Measurements from ENCODE around the gene CACNA1I. TPM values are rescaled to one million over a fixed set of nuclear protein-coding genes. Genes with fewer than 3 reads are reported as not detected.

CACNA1I gene
- total and polyA plus RNA-seq, 2 donors (not counting 1 experiment from before 2014, with no cell fraction given), result under 0.01 to 0.01 TPM

DNA sequence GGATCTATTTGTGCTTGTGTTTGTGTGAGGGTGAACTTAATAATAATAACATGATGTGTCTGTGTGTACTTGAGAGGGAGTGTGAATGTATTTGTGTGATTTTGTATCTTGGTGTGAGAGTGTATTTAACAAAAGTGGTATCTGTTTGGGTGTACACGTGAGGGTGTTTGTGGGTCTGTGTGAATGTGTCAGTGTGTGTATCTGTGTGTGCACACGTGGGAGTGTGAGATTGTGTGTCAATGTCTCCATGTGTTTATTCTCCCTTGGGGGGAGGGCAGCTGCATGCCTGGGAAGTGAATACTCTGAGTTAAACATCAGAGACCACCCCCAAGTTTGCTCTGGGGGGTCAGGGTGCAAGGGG lies 23.0 kb upstream of the CACNA1I start:
- no peaks in the 10 kb centered on the region for H3K79me2 ChIP-seq (ENCODE audit: control insufficient read depth, insufficient read depth, low read length)
- no peaks in the 10 kb centered on the region for H3K36me3 ChIP-seq (ENCODE audit: control insufficient read depth, insufficient read depth, low read length)
- no peak for TF ChIP-seq EZH2 (IDR thresholded peaks at IDR 0.05; ENCODE audit: low read length, missing control alignments)
- TF ChIP-seq, protein P1, sequence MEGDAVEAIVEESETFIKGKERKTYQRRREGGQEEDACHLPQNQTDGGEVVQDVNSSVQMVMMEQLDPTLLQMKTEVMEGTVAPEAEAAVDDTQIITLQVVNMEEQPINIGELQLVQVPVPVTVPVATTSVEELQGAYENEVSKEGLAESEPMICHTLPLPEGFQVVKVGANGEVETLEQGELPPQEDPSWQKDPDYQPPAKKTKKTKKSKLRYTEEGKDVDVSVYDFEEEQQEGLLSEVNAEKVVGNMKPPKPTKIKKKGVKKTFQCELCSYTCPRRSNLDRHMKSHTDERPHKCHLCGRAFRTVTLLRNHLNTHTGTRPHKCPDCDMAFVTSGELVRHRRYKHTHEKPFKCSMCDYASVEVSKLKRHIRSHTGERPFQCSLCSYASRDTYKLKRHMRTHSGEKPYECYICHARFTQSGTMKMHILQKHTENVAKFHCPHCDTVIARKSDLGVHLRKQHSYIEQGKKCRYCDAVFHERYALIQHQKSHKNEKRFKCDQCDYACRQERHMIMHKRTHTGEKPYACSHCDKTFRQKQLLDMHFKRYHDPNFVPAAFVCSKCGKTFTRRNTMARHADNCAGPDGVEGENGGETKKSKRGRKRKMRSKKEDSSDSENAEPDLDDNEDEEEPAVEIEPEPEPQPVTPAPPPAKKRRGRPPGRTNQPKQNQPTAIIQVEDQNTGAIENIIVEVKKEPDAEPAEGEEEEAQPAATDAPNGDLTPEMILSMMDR (conservative IDR thresholded peaks at IDR 0.05 in 1 of 2, IDR thresholded peaks at IDR 0.05 in 1 of 2; ENCODE audit: low read depth in 1 of 2, low read length in 2 of 2), result no peak
- no peak overlapping the region for H3K4me3 ChIP-seq (replicated peaks in 1 of 4; ENCODE audit: control extremely low read depth in 1 of 4, insufficient read depth in 1 of 4, low read depth in 3 of 4, low read length in 4 of 4)
- H3K9me3 ChIP-seq (ENCODE audit: control insufficient read depth, insufficient read depth, low read depth, low read length), result no peaks in the 10 kb centered on the region
- H3K4me1 ChIP-seq (ENCODE audit: control insufficient read depth, extremely low read depth, insufficient read depth, low read length), result peaks cover 2% of the 10 kb centered on the region
- no peak overlapping the region for H3K9ac ChIP-seq (ENCODE audit: insufficient read depth, low read length)
- H3K27me3 ChIP-seq (ENCODE audit: control insufficient read depth, insufficient read depth, low read length), result peaks cover 7% of the 10 kb centered on the region
- H3K4me2 ChIP-seq (ENCODE audit: extremely low read depth, insufficient read depth, low read length), result no peak overlapping the region
- DNase-seq (ENCODE audit: low read depth in 2 of 2), result no peak
- H2AFZ ChIP-seq (ENCODE audit: low read length), result no peak overlapping the region
- H4K20me1 ChIP-seq (ENCODE audit: control insufficient read depth, extremely low read depth, insufficient read depth, low read length), result peaks cover 2% of the 10 kb centered on the region
- H3K27ac ChIP-seq (ENCODE audit: insufficient read depth, low read length), result no peak overlapping the region

DNA sequence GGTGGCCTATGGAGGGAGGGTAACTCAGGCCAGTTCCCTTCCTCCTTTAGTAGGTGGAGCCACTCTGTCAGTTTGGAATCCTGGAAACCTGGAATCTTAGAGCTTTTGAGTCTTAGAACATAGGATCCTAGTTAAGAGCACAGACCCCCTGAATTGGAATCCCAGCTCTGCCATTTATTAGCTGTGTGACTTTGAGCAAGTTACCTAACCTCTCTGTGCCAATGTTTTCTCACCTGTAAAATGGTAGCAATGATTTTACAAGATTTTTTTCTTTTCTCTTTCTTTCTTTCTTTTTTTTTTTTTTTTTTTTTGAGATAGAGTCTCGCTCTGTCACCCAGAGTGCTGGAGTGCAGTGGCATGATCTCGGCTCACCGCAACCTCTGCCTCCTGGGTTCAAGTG lies 17.1 kb upstream of the CACNA1I start:
- H2AFZ ChIP-seq (ENCODE audit: low read length), result no peak overlapping the region
- H4K20me1 ChIP-seq (ENCODE audit: control insufficient read depth, extremely low read depth, insufficient read depth, low read length), result no peaks in the 10 kb centered on the region
- no peaks in the 10 kb centered on the region for H3K79me2 ChIP-seq (ENCODE audit: control insufficient read depth, insufficient read depth, low read length)
- peaks cover 27% of the 10 kb centered on the region for H3K27me3 ChIP-seq (ENCODE audit: control insufficient read depth, insufficient read depth, low read length)
- H3K4me3 ChIP-seq (replicated peaks in 1 of 4; ENCODE audit: control extremely low read depth in 1 of 4, insufficient read depth in 1 of 4, low read depth in 3 of 4, low read length in 4 of 4), result no peak overlapping the region
- H3K4me2 ChIP-seq (ENCODE audit: extremely low read depth, insufficient read depth, low read length), result no peak overlapping the region
- no peaks in the 10 kb centered on the region for H3K36me3 ChIP-seq (ENCODE audit: control insufficient read depth, insufficient read depth, low read length)
- H3K9ac ChIP-seq (ENCODE audit: insufficient read depth, low read length), result no peak overlapping the region
- no peaks in the 10 kb centered on the region for H3K9me3 ChIP-seq (ENCODE audit: control insufficient read depth, insufficient read depth, low read depth, low read length)
- no peak for DNase-seq (ENCODE audit: low read depth in 2 of 2)
- TF ChIP-seq, protein P1 (conservative IDR thresholded peaks at IDR 0.05 in 1 of 2, IDR thresholded peaks at IDR 0.05 in 1 of 2; ENCODE audit: low read depth in 1 of 2, low read length in 2 of 2), result no peak
- no peak for TF ChIP-seq EZH2 (IDR thresholded peaks at IDR 0.05; ENCODE audit: low read length, missing control alignments)
- no peaks in the 10 kb centered on the region for H3K4me1 ChIP-seq (ENCODE audit: control insufficient read depth, extremely low read depth, insufficient read depth, low read length)
- no peak overlapping the region for H3K27ac ChIP-seq (ENCODE audit: insufficient read depth, low read length)

DNA sequence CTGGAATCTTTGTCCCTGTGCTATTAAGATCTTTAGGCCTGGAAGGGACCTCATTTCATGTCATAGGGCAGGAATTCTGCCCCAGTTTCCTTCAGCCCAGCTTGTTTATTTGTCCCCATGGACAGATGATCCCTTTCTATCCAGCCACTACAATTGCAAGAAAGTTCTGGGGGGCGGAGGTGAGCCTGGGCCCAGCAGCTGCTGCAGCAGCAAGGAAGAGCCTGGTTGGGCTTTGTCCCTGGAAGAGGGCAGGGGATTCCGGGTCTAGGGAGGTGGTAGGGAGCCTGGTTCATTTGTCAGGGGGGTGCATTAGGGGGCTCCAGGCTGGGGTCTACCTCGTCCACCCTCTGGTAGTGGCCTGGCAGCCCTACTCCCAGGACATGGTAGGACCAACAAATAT lies 16.4 kb upstream of the CACNA1I start:
- no peaks in the 10 kb centered on the region for H3K9me3 ChIP-seq (ENCODE audit: control insufficient read depth, insufficient read depth, low read depth, low read length)
- no peak overlapping the region for H2AFZ ChIP-seq (ENCODE audit: low read length)
- no peaks in the 10 kb centered on the region for H3K4me1 ChIP-seq (ENCODE audit: control insufficient read depth, extremely low read depth, insufficient read depth, low read length)
- H4K20me1 ChIP-seq (ENCODE audit: control insufficient read depth, extremely low read depth, insufficient read depth, low read length), result no peaks in the 10 kb centered on the region
- peaks cover 32% of the 10 kb centered on the region for H3K27me3 ChIP-seq (ENCODE audit: control insufficient read depth, insufficient read depth, low read length)
- H3K79me2 ChIP-seq (ENCODE audit: control insufficient read depth, insufficient read depth, low read length), result no peaks in the 10 kb centered on the region
- no peak overlapping the region for H3K27ac ChIP-seq (ENCODE audit: insufficient read depth, low read length)
- no peak for TF ChIP-seq EZH2 (IDR thresholded peaks at IDR 0.05; ENCODE audit: low read length, missing control alignments)
- TF ChIP-seq, protein P1 (conservative IDR thresholded peaks at IDR 0.05 in 1 of 2, IDR thresholded peaks at IDR 0.05 in 1 of 2; ENCODE audit: low read depth in 1 of 2, low read length in 2 of 2), result no peak
- H3K9ac ChIP-seq (ENCODE audit: insufficient read depth, low read length), result no peak overlapping the region
- no peak overlapping the region for H3K4me2 ChIP-seq (ENCODE audit: extremely low read depth, insufficient read depth, low read length)
- no peaks in the 10 kb centered on the region for H3K36me3 ChIP-seq (ENCODE audit: control insufficient read depth, insufficient read depth, low read length)
- no peak for DNase-seq (ENCODE audit: low read depth in 2 of 2)
- H3K4me3 ChIP-seq (replicated peaks in 1 of 4; ENCODE audit: control extremely low read depth in 1 of 4, insufficient read depth in 1 of 4, low read depth in 3 of 4, low read length in 4 of 4), result no peak overlapping the region
